NCI-H1417 treated with DMSO at 0.1 percent for 48 hours (cell line): ENCODE data around the gene SNX30.

Source experiments
- DNase-seq: peaks from one replicate; lab custom pipeline; 2025; lab: John Stamatoyannopoulos, UW

The SNX30 gene

GRCh38 chr9:112752334-112753125 lies 2.0 kb downstream of the SNX30 start:
- DNase-seq: no peak

DNA sequence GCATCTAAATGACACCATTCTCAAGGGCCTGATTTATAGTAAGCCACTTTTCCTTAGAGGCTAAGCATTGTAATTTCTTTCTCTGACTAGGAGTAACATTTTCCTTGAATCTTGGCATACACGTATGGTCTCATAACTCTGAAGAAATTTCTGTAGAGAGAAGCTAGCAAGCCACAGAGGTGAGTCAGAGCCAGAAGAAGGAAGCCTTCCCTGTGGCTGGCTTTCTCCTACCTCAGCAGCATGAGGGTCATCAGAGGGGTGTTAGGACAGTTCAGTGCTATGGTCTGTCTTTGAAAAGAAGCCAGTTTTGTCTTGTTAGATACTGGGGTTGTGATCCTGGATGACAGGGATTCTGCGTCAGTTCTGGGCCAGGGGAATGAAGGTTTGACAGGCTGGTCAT lies 3.2 kb downstream of the SNX30 start:
- DNase-seq: no peak

DNA sequence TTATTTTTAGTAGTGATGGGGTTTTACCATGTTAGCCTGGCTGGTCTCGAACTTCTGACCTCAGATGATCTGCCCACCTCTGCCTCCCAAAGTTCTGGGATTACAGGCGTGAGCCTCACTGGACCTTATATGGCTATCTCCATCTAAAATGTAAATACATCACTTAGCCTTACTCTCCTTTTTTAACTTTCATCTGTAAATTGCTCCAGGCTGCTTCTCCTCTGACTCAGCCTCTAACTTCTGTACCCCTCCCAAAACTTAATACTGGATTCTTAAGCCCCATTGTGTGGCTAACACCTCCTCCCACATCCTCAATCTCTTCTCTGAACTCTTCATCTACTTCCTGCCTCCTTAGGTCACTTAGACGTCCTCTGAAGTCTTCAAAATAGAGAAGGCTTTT lies 4.0 kb downstream of the SNX30 start:
- DNase-seq: no peak

GRCh38 chr9:112755016-112755427 lies 4.5 kb downstream of the SNX30 start:
- DNase-seq: no peak

- DNase-seq: no peak
Measured at GRCh38 chr9:112755675-112756074, 5.1 kb downstream of the SNX30 start.

DNA sequence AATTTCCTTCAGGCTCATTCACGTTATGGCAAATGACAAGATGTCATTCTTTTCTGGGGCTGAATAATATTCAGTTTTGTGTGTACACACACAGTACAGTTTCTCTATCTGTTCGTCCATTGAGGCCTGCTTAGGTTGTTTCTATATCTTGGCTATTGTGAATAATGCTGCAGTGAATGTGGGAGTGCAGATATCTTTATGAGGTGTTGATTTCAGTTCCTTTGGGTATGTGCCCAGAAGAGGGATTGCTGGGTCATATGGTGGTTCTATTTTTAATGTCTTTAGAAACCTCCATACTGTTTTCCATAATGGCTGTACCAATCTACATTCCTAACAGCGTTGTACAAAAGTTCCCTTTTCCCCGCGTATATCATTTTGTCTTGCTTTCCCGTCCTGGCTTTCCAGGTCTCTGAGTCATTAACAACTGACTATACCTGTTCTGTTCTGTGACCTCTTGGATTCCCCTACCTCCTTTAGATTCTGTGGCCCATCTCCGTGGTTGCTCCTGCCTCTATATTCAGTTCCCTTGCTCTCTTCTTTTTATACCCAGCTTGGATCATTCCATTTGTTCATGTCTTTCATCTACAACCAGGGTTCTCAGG lies 6.8 kb downstream of the SNX30 start:
- no peak for DNase-seq

GRCh38 chr9:112757940-112758339 lies 7.4 kb downstream of the SNX30 start:
- DNase-seq: no peak

GRCh38 chr9:112760821-112761220 lies 10.3 kb downstream of the SNX30 start:
- no peak for DNase-seq

GRCh38 chr9:112761912-112762655 lies 11.5 kb downstream of the SNX30 start:
- no peak for DNase-seq

GRCh38 chr9:112762726-112763518 lies 12.4 kb downstream of the SNX30 start:
- no peak for DNase-seq

DNA sequence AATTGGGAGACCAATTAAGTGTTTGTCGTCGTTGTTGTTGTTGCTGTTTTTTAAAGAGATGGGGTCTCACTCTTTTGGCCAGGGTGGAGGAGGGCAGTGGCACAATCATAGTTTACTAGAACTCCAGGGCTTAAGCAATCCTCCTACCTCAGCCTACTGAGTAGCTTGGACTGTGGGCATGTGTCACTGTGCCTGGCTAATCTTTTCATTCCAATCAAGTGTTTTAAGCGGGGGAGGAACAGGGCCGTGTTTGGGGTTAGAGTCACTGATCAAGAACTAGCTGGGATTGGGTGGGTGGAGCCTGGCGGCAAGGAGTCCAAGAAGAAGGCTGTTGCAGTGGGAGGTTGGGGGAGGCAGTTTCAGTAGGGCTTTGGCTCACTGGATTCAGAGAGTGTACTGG lies 13.8 kb downstream of the SNX30 start:
- DNase-seq: no peak

DNA sequence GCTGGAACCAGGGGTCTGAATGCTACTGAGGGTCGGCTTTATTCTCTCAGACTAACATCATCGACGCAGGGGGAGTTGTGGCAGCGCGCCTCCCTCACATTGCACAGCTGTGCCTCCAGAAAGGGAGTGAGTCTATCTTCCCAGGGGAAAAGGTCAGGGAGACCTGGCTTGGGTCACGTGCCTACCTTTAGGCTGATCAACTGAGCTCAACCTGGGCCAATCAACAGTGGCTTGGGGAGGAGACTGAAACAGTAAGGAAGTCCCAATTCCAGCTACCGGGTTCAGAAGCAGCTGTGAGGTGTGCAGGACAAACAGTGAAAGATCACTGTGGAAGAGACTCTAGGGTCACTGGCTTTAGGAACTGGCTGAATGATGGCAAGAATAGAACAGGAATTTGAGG lies 14.3 kb downstream of the SNX30 start:
- no peak for DNase-seq

DNA sequence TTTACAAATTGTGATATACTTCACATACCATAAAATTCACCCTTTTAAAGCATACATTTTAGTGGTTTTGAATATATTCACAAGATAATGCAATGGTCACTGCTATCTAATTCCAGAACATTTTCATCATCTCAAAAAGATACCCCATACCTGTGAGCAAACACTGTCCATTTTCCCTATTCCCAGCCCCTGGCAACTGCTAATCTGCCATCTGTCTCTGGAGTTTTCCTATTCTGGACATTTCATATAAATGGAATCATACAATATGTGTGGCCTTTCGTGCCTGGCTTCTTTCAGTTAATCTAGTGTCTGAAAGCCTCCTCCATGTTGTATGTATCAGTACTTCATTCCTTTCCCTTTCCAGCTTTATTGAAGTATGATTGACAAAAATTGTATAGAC lies 14.7 kb downstream of the SNX30 start:
- no peak for DNase-seq

- DNase-seq: no peak
Measured at GRCh38 chr9:112771359-112772214, 21.0 kb downstream of the SNX30 start.

GRCh38 chr9:112772215-112772509 lies 21.6 kb downstream of the SNX30 start:
- DNase-seq: no peak

DNA sequence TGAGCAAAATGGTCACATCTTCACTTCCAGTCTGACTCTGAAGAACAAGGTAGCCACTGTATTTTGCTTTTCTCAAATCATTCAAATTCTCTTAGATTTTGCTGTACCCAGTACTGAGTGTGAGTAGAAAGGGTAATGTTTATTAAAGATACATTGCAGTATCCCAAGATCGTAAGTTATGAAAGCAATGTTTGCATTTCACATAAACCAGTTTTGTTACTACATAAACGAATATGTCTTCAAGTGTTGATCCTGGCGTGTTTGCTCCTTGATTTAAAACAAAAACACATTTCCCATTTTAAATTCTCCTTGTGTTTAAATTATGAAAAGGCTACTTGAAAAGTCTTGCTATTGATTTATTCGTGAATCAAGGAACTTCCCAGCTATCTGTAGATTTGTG lies 22.0 kb downstream of the SNX30 start:
- DNase-seq: no peak

DNA sequence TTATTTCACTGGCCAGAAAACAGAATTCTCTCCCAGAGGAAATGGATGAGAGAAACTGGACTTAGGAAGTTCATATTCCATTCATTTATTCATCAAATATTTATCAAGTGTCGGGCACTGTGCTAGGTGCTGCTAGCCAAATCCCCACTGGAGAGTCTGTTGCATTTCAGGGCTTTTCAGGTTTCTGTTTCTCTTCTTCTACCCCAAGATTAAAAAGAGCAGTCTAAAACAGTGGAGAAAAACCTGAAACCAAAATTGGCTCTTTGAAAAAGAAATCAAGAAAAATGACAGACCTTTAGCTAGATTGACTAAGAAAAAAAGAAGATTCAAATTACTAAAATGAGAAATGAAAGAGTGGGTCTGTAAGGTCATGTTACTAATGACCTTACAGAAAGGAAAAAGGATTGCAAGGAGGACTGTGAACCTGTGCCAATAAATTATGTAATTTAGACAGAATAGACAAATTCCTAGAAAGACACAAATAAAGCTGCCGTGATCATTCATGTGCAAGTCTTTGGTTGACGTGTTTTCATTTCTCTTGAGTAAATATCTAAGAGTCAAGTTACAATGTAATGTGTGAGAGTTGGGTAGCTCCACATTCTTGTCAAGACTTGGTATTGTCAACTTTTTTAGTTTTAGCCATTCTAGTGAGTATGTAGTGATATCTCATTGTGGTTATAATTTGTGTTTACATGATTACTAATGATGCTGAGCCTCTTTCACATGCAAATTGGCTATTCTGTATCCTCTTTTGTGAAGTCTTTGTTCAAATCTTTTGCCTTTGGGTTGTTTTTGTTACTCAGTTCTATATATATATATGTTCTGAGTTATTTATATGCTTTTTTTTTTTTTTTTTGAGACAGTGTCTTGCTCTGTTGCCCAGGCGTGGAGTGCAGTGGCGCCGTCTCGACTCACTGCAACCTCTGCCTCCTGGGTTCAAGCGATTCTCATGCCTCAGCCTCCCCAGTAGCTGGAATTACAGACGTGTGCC lies 23.7 kb downstream of the SNX30 start:
- DNase-seq: no peak

DNA sequence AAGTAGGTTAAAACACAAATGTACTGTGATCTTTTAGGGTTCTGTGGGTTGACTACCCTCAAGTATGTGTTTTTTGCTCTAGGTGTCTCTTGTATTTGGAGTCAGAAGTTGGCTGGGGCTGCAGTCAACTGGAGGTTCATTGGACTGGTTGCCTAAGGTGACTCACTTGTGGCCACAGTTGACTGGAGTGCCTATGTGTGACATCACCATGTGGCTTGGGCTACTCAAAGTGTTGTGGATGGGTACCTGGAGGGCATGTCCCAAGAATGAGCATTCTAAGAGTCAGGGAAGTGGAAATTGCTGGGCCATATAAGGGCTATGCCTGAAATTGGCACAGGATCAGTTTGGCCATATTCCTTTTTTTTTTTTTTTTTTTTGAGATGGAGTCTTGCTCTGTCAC lies 27.4 kb downstream of the SNX30 start:
- DNase-seq: no peak

DNA sequence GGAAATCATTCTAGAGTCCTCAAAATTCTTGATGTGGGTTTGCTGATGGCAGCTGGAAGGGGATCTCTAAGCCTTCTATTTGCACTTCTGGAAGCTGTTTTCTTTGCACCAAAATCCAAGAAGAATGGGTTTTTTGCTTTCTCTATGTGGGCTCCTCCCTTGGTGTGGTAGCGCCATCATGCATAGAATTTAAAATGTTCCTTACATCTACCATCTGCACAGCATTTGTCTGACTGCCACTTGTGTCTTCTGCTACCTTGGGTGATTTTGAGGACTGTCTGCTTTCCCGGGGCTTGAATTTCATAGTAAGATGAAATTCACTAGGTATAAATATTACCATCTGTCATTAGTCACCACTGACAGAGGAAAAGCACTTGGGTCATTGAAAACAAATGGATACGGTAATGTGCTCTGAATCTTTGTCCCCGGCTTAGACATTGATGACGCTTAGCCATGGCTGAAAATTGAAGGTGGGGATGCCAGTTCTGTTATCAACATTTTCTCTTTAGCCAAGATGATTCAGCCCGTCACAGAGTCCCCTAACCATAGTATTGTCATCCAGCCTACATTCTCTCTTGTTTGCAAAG lies 30.0 kb downstream of the SNX30 start:
- no peak for DNase-seq

- DNase-seq: no peak
Measured at GRCh38 chr9:112782218-112782617, 31.7 kb downstream of the SNX30 start.
